Stimulated activated CD4-positive, alpha-beta T cell treated with anti-CD3 and anti-CD28 coated beads, TNF-alpha, amount 100 ng/mL, for 4 hours (primary cell): ENCODE results near the gene LGALS9.
"Not testable (repeated sequence)": the region's sequence is repeated elsewhere in the genome, so short reads cannot be mapped to it uniquely, and the experiment has no call there.

Experiments used
- DNase-seq, 3 experiments: peaks; one replicate each; pipeline ENCODE4 v3.0.0-alpha.2; 2020; ENCODE audit warnings: low read depth in 3 of 3

The LGALS9 gene

GRCh38 chr17:27677191-27677590 is 46.2 kb downstream of the LGALS9 start:
- DNase-seq = no peak

- not testable (repeated sequence) for DNase-seq
These were observed 55.3 kb downstream of the LGALS9 start for GRCh38 chr17:27686322-27686721.

GRCh38 chr17:27690882-27691281 is 59.9 kb downstream of the LGALS9 start:
- no peak for DNase-seq

- not testable (repeated sequence) for DNase-seq
These were observed 64.3 kb downstream of the LGALS9 start for GRCh38 chr17:27695254-27695814.
